ENCODE measurements around the gene RUNDC1.

GRCh38 chr17:42979511-42980273 lies 673 bp upstream of the RUNDC1 start, which contains the start of gene PTGES3L:
- TF ChIP-seq, protein P1, sequence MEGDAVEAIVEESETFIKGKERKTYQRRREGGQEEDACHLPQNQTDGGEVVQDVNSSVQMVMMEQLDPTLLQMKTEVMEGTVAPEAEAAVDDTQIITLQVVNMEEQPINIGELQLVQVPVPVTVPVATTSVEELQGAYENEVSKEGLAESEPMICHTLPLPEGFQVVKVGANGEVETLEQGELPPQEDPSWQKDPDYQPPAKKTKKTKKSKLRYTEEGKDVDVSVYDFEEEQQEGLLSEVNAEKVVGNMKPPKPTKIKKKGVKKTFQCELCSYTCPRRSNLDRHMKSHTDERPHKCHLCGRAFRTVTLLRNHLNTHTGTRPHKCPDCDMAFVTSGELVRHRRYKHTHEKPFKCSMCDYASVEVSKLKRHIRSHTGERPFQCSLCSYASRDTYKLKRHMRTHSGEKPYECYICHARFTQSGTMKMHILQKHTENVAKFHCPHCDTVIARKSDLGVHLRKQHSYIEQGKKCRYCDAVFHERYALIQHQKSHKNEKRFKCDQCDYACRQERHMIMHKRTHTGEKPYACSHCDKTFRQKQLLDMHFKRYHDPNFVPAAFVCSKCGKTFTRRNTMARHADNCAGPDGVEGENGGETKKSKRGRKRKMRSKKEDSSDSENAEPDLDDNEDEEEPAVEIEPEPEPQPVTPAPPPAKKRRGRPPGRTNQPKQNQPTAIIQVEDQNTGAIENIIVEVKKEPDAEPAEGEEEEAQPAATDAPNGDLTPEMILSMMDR (tag by site-specific recombination; IDR thresholded peaks at IDR 0.05), result peak; percentile 49; the same call in 1 of the 2 replicates
- TF ChIP-seq ZNF48 (tag by site-specific recombination; IDR thresholded peaks at IDR 0.05) (no peak), BCL11A (tag by site-specific recombination; IDR thresholded peaks at IDR 0.05; ENCODE audit: low read depth) (no peak)

Measured in HEK293 (cell line).